Ishikawa (cell line): ENCODE results near the gene TCF7L2.

ENCODE experiments used
- EP300 ChIP-seq: IDR thresholded peaks from 2 replicates; pipeline ENCODE4 v1.6.1; 2012; ENCODE audit warnings: borderline replicate concordance
- RAD21 ChIP-seq: IDR thresholded peaks from 2 replicates; pipeline ENCODE4 v1.6.1; 2012; ENCODE audit warnings: low read depth

DNA sequence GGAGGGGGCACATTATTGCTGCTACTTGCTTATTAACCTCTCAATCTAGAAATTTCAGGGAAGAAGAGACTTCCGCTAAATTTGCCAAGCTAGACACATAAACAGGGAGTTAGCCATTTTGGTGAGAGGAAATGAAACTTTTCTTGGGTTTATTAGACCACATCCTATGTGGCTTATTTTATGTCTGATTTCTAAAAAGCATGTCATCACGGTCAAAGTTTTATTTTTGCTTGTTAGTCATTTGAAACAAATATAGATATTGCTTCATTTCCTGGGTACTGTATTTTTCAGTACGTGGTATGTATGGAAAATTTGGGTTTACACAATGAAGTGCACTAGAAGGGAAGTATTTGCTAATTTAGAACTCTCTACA lies 144.1 kb downstream of the TCF7L2 start:
- TF ChIP-seq RAD21 (no peak), EP300 (no peak; the same call in 1 of the 2 replicates)
